Fibroblast of gingiva (primary cell): ENCODE measurements around the gene PHKB.
"Not testable (repeated sequence)": the region's sequence is repeated elsewhere in the genome, so short reads cannot be mapped to it uniquely, and the experiment has no call there.

Experiments
- DNase-seq: peaks from one replicate; pipeline ENCODE4 v3.0.0-alpha.2; 2011; ENCODE audit warnings: low read depth

PHKB gene

GRCh38 chr16:47470211-47470610 is 9.1 kb downstream of the PHKB start:
- no peak for DNase-seq

- no peak for DNase-seq
Measured at GRCh38 chr16:47470810-47471209, 9.7 kb downstream of the PHKB start.

GRCh38 chr16:47473004-47473403 is 11.9 kb downstream of the PHKB start:
- not testable (repeated sequence) for DNase-seq

- DNase-seq, result no peak
Measured at GRCh38 chr16:47473792-47474191, 12.7 kb downstream of the PHKB start.

GRCh38 chr16:47475786-47476185 is 14.7 kb downstream of the PHKB start:
- DNase-seq, result peak; percentile 2

- no peak for DNase-seq
Measured at GRCh38 chr16:47476654-47477345, 15.7 kb downstream of the PHKB start.

GRCh38 chr16:47477679-47478078 is 16.5 kb downstream of the PHKB start:
- DNase-seq, result no peak

GRCh38 chr16:47480410-47480809 is 19.3 kb downstream of the PHKB start:
- DNase-seq, result no peak

GRCh38 chr16:47481698-47482374 is 20.7 kb downstream of the PHKB start:
- DNase-seq, result no peak

- DNase-seq, result no peak
Measured at GRCh38 chr16:47483616-47484015, 22.5 kb downstream of the PHKB start.

- DNase-seq, result no peak
Measured at GRCh38 chr16:47486856-47487255, 25.7 kb downstream of the PHKB start.

- DNase-seq, result no peak
Measured at GRCh38 chr16:47488051-47488450, 26.9 kb downstream of the PHKB start.

- no peak for DNase-seq
Measured at GRCh38 chr16:47490471-47490870, 29.3 kb downstream of the PHKB start.

- DNase-seq, result no peak
Measured at GRCh38 chr16:47492036-47492427, 30.9 kb downstream of the PHKB start.

- peak; percentile 51 for DNase-seq
Measured at GRCh38 chr16:47492428-47493377, 31.6 kb downstream of the PHKB start.

GRCh38 chr16:47493381-47494337 is 32.5 kb downstream of the PHKB start:
- no peak for DNase-seq

- DNase-seq, result no peak
Measured at GRCh38 chr16:47499080-47499699, 38.1 kb downstream of the PHKB start.

GRCh38 chr16:47499700-47500264 is 38.7 kb downstream of the PHKB start:
- DNase-seq, result no peak

GRCh38 chr16:47503936-47504335 is 42.8 kb downstream of the PHKB start:
- DNase-seq, result no peak

- DNase-seq, result peak; percentile 37
Measured at GRCh38 chr16:47504599-47504998, 43.5 kb downstream of the PHKB start.

GRCh38 chr16:47506800-47507199 is 45.7 kb downstream of the PHKB start:
- DNase-seq, result no peak
